GM12878 (cell line): Measurements from ENCODE around the gene KRTAP3-3. TPM values are rescaled to one million over a fixed set of nuclear protein-coding genes. Genes with fewer than 3 reads are reported as not detected.

Experiments used
- ATAC-seq: fragments of 200-7000 bp; cut with Tn5 transposase; 3 replicates; pipeline ENCODE4 v1.9.1; 2020; ENCODE audit warnings: mild to moderate bottlenecking, moderate library complexity
- BruUV-seq: library from RNA; stranded (reverse); fragments of 400-500 nt; replicated peaks from 2 replicates; lab custom pipeline; 2021; lab: Mats Ljungman, UMichigan
- CTCF ChIA-PET: fragments of 300-600 bp; sonication (Branson Sonifier 250); formaldehyde crosslinking; extraction: SDS; loops from one replicate; lab custom pipeline; 2021; ENCODE audit warnings: inconsistent platforms; lab: Yijun Ruan, JAX
- POLR2A ChIA-PET: fragments of 350-600 bp; formaldehyde crosslinking; extraction: SDS; loops from one replicate; lab custom pipeline; 2021; ENCODE audit warnings: inconsistent platforms; lab: Charles Lee
- RAD21 ChIA-PET: fragments of 300-600 bp; sonication (Branson Sonifier 250); formaldehyde crosslinking; loops from one replicate; lab custom pipeline; 2023; ENCODE audit warnings: antibody characterized with exemption; ENCODE audit not compliant: unreplicated experiment; lab: Charles Lee
- SMC1A ChIA-PET: fragments of 300-600 bp; sonication (Branson Sonifier 250); formaldehyde crosslinking; loops from one replicate; lab custom pipeline; 2023; ENCODE audit not compliant: unreplicated experiment, uncharacterized antibody; lab: Charles Lee
- DNase-seq: peaks from one replicate; pipeline ENCODE4 v3.0.0-alpha.2; 2011; ENCODE audit warnings: low read depth, low spot score
- FAIRE-seq: peaks from 3 replicates; lab custom pipeline; 2011; peaks lifted over from hg19 to GRCh38; lab: Jason Lieb, UNC
- H2AFZ ChIP-seq: 2 replicates; pipeline ENCODE4 v1.6.0; 2011; ENCODE audit warnings: low read depth, low read length, control low read depth; ENCODE audit not compliant: control insufficient read depth
- H3K27ac ChIP-seq: 2 replicates; pipeline ENCODE4 v1.5.1; 2011; ENCODE audit warnings: control low read depth; ENCODE audit not compliant: control insufficient read depth, insufficient read depth
- H3K27me3 ChIP-seq, 2 experiments: replicated peaks in 1 of 2; 2 replicates each; pipeline versions ENCODE4 v1.6.0 to v1.6.1; 2011; ENCODE audit warnings: low read length in 1 of 2; ENCODE audit not compliant: control insufficient read depth in 2 of 2, insufficient read depth in 2 of 2
- H3K36me3 ChIP-seq, 2 experiments: 2 replicates each; pipeline ENCODE4 v1.5.1; 2011; ENCODE audit warnings: low read length in 1 of 2; ENCODE audit not compliant: control insufficient read depth in 2 of 2, insufficient read depth in 2 of 2
- H3K4me1 ChIP-seq: 2 replicates; pipeline ENCODE4 v1.6.1; 2011; ENCODE audit warnings: mild to moderate bottlenecking, low read length, moderate library complexity, mixed read lengths; ENCODE audit not compliant: control insufficient read depth, insufficient read depth
- H3K4me2 ChIP-seq: 2 replicates; pipeline ENCODE4 v1.6.0; 2011; ENCODE audit warnings: control low read depth; ENCODE audit not compliant: control insufficient read depth, insufficient read depth
- H3K4me3 ChIP-seq: fragments of 200-600 bp; sonication (generic); 2 replicates; pipeline ENCODE4 v1.5.1; 2016
- H3K79me2 ChIP-seq: 2 replicates; pipeline ENCODE4 v1.6.0; 2011; ENCODE audit warnings: low read length; ENCODE audit not compliant: control insufficient read depth, insufficient read depth
- H3K9ac ChIP-seq: 2 replicates; pipeline ENCODE4 v1.8.0; 2011; ENCODE audit warnings: low read length, control low read depth, mixed read lengths; ENCODE audit not compliant: control insufficient read depth, insufficient read depth
- H3K9me3 ChIP-seq: replicated peaks from 3 replicates; pipeline ENCODE4 v1.5.1; 2011; ENCODE audit warnings: mild to moderate bottlenecking, low read length; ENCODE audit not compliant: control insufficient read depth, insufficient read depth
- H4K20me1 ChIP-seq: 2 replicates; pipeline ENCODE4 v1.6.0; 2011; ENCODE audit not compliant: control insufficient read depth, insufficient read depth
- ATF7 ChIP-seq: fragments of 450-650 bp; IDR thresholded peaks from 2 replicates; pipeline ENCODE4 v1.6.1; 2016; ENCODE audit warnings: low read depth, mild to moderate bottlenecking
- BMI1 ChIP-seq: fragments of 450-650 bp; IDR thresholded peaks from 2 replicates; pipeline ENCODE4 v1.6.1; 2016; ENCODE audit warnings: mild to moderate bottlenecking, moderate library complexity, borderline replicate concordance
- CHD1 ChIP-seq: IDR thresholded peaks from 2 replicates; pipeline ENCODE4 v1.6.1; 2012; ENCODE audit warnings: low read depth, low read length, improper control_type of control experiment
- FOXM1 ChIP-seq: IDR thresholded peaks from 2 replicates; pipeline ENCODE4 v1.6.1; 2012; ENCODE audit warnings: low read depth, mild to moderate bottlenecking, inconsistent platforms, low read length, moderate library complexity
- MEF2B ChIP-seq: fragments of 450-650 bp; IDR thresholded peaks from 2 replicates; pipeline ENCODE4 v1.6.1; 2018; ENCODE audit warnings: mild to moderate bottlenecking, moderate library complexity; ENCODE audit not compliant: partially characterized antibody, poor library complexity, severe bottlenecking
- MTA2 ChIP-seq: fragments of 450-650 bp; IDR thresholded peaks from 2 replicates; pipeline ENCODE4 v1.6.1; 2016; ENCODE audit warnings: low read depth, mild to moderate bottlenecking, moderate library complexity
- MTA3 ChIP-seq: IDR thresholded peaks from 2 replicates; pipeline ENCODE4 v1.6.1; 2012; ENCODE audit warnings: low read length, inconsistent platforms, borderline replicate concordance
- MYB ChIP-seq: fragments of 150-350 bp; IDR thresholded peaks from 2 replicates; pipeline ENCODE4 v1.6.1; 2014; ENCODE audit warnings: mild to moderate bottlenecking, low read depth, low read length, borderline replicate concordance
- NFXL1 ChIP-seq: fragments of 450-650 bp; IDR thresholded peaks from 2 replicates; pipeline ENCODE4 v1.6.1; 2017; ENCODE audit warnings: antibody characterized with exemption, mild to moderate bottlenecking, borderline replicate concordance
- RAD51 ChIP-seq: fragments of 450-650 bp; IDR thresholded peaks from 2 replicates; pipeline ENCODE4 v1.6.1; 2016; ENCODE audit warnings: moderate library complexity, mild to moderate bottlenecking, inconsistent platforms
- RUNX3 ChIP-seq: IDR thresholded peaks from 2 replicates; pipeline ENCODE4 v1.6.1; 2012; ENCODE audit warnings: low read length, inconsistent platforms
- SIN3A ChIP-seq: IDR thresholded peaks from 2 replicates; pipeline ENCODE4 v1.6.1; 2012; ENCODE audit warnings: low read depth, low read length, improper control_type of control experiment
- YY1 ChIP-seq: IDR thresholded peaks from 2 replicates; pipeline ENCODE4 v1.6.1; 2011; ENCODE audit warnings: low read depth, mild to moderate bottlenecking, low read length
- ZNF217 ChIP-seq: fragments of 450-650 bp; IDR thresholded peaks from 2 replicates; pipeline ENCODE4 v1.6.1; 2017; ENCODE audit warnings: antibody characterized with exemption, mild to moderate bottlenecking
- WGBS: methylation state at CpG from one replicate; pipeline ENCODE4 v1.1.6; 2016; ENCODE audit warnings: low lambda C conversion rate; ENCODE audit not compliant: insufficient replicate concordance, insufficient coverage; ENCODE audit errors: missing lambda C conversion rate; 5-methylcytosine and 5-hydroxymethylcytosine counted together
- in situ Hi-C: fragments of 300-500 bp; cut with MboI; formaldehyde crosslinking; loops from 9 replicates; pipeline ENCODE4 v1.14.3; 2018; ENCODE audit warnings: mixed read lengths
- intact Hi-C: fragments of 100-400 bp; cut with micrococcal nuclease; formaldehyde crosslinking; loops from one replicate; pipeline ENCODE4 v1.14.2; 2022; ENCODE audit not compliant: unreplicated experiment
- polyA plus RNA-seq, 11 experiments: library from polyadenylated mRNA; depleted of rRNA in 4 of 11; unstranded in 6 of 11; stranded (reverse) in 5 of 11; fragments of >200 nt; fragmentation: Nextera tagmentation in 4 of 11; fragmentation: Illumina TruSeq in 1 of 11; extraction: Ambion mirVana in 4 of 11; extraction: Trizol in 1 of 11; gene quantifications; 1 replicate in 1 of 11; 2 replicates in 10 of 11; pipeline versions ENCODE4 v1.2.1 to v1.2.3, GENCODE V29; 2011 to 2016; ENCODE audit warnings: inconsistent platforms in 2 of 11, missing spikeins in 2 of 11, low read depth in 1 of 11
- total RNA-seq, 4 experiments: library from RNA; depleted of rRNA in 3 of 4; stranded (reverse); fragments of >200 nt in 3 of 4; fragmentation: Illumina TruSeq in 1 of 4; extraction: Trizol in 1 of 4; gene quantifications; 2 replicates each; pipeline versions ENCODE4 v1.2.1 to v1.2.3, GENCODE V29; 2013 to 2021
- TF ChIP-seq, protein P1 (sequence below): fragments of 450-650 bp; IDR thresholded peaks from 2 replicates; pipeline ENCODE4 v1.6.1; 2017; ENCODE audit warnings: borderline replicate concordance
- TF ChIP-seq, protein P2 (sequence below): IDR thresholded peaks from 2 replicates; pipeline ENCODE4 v1.6.1; 2011; ENCODE audit warnings: borderline replicate concordance, low read depth, mild to moderate bottlenecking, moderate library complexity, mixed read lengths, low read length; ENCODE audit not compliant: insufficient read depth; ENCODE audit errors: extremely low read length
- TF ChIP-seq, protein P3 (sequence below): fragments of 450-650 bp; IDR thresholded peaks from 2 replicates; pipeline ENCODE4 v1.6.1; 2016; ENCODE audit warnings: mild to moderate bottlenecking
- TF ChIP-seq, protein P4 (sequence below): fragments of 450-650 bp; conservative IDR thresholded peaks from 2 replicates; pipeline ENCODE4 v1.6.1; 2017; ENCODE audit warnings: mild to moderate bottlenecking, moderate library complexity

Gene KRTAP3-3
- total and polyA plus RNA-seq, 10 of the 15 experiments (the other 5 are each of a cell fraction or from before 2014, with no cell fraction given), result not detected

DNA sequence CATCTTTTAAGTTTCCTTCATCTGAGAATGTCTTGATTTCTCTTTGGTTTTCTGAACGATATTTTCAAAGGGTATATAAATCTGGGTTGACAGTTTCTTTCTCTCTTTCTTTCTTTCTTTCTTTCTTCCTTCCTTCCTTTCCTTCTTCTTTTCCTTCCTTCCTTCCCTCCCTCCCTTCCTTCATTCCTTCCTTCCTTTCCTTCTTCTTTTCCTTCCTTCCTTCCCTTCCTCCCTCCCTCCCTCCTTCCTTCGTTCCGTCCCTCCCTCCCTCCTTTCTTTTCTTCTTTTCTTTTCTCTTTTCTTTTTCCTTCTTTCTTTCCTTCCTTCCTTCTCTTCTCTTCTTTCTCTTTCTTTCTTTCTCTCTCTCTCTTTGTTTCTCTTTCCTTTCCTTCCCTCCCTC is 19.6 kb downstream of the KRTAP3-3 start:
- ChIA-PET SMC1A (no interaction called here), RAD21 (no interaction called here), CTCF (no interaction called here), POLR2A (no interaction called here)
- peaks cover 0 to 1% of the 10 kb centered on the region in 2 experiments; a peak in 1 of 4 replicates for H3K27me3 ChIP-seq
- in situ Hi-C loops (no loop called here), intact Hi-C loops (no loop called here)
- ATAC-seq (no peak), FAIRE-seq (no peak), DNase-seq (no peak)
- WGBS, result 15% methylated on average over 3 of the region's 3 CpGs
- no peak overlapping the region for H2AFZ ChIP-seq
- no peaks in the 10 kb centered on the region for H3K9me3 ChIP-seq
- no peaks in the 10 kb centered on the region for H3K36me3 ChIP-seq
- no peaks in the 10 kb centered on the region for H4K20me1 ChIP-seq
- no TSS peak for BruUV-seq
- TF ChIP-seq MEF2B (no peak), ATF7 (no peak), NFXL1 (no peak), MTA3 (no peak), YY1 (no peak), RUNX3 (no peak), ZNF217 (no peak), MTA2 (no peak), MYB (no peak), RAD51 (no peak), FOXM1 (no peak), CHD1 (no peak), SIN3A (no peak), BMI1 (no peak)
- TF ChIP-seq, protein P1, sequence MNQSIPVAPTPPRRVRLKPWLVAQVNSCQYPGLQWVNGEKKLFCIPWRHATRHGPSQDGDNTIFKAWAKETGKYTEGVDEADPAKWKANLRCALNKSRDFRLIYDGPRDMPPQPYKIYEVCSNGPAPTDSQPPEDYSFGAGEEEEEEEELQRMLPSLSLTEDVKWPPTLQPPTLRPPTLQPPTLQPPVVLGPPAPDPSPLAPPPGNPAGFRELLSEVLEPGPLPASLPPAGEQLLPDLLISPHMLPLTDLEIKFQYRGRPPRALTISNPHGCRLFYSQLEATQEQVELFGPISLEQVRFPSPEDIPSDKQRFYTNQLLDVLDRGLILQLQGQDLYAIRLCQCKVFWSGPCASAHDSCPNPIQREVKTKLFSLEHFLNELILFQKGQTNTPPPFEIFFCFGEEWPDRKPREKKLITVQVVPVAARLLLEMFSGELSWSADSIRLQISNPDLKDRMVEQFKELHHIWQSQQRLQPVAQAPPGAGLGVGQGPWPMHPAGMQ, result no peak
- TF ChIP-seq, protein P2, sequence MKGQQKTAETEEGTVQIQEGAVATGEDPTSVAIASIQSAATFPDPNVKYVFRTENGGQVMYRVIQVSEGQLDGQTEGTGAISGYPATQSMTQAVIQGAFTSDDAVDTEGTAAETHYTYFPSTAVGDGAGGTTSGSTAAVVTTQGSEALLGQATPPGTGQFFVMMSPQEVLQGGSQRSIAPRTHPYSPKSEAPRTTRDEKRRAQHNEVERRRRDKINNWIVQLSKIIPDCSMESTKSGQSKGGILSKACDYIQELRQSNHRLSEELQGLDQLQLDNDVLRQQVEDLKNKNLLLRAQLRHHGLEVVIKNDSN, result no peak
- TF ChIP-seq, protein P3, sequence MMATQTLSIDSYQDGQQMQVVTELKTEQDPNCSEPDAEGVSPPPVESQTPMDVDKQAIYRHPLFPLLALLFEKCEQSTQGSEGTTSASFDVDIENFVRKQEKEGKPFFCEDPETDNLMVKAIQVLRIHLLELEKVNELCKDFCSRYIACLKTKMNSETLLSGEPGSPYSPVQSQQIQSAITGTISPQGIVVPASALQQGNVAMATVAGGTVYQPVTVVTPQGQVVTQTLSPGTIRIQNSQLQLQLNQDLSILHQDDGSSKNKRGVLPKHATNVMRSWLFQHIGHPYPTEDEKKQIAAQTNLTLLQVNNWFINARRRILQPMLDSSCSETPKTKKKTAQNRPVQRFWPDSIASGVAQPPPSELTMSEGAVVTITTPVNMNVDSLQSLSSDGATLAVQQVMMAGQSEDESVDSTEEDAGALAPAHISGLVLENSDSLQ, result no peak
- TF ChIP-seq, protein P4, sequence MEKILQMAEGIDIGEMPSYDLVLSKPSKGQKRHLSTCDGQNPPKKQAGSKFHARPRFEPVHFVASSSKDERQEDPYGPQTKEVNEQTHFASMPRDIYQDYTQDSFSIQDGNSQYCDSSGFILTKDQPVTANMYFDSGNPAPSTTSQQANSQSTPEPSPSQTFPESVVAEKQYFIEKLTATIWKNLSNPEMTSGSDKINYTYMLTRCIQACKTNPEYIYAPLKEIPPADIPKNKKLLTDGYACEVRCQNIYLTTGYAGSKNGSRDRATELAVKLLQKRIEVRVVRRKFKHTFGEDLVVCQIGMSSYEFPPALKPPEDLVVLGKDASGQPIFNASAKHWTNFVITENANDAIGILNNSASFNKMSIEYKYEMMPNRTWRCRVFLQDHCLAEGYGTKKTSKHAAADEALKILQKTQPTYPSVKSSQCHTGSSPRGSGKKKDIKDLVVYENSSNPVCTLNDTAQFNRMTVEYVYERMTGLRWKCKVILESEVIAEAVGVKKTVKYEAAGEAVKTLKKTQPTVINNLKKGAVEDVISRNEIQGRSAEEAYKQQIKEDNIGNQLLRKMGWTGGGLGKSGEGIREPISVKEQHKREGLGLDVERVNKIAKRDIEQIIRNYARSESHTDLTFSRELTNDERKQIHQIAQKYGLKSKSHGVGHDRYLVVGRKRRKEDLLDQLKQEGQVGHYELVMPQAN, result no peak
- H3K4me3 ChIP-seq, result no peak overlapping the region
- no peak overlapping the region for H3K9ac ChIP-seq
- no peaks in the 10 kb centered on the region for H3K4me1 ChIP-seq
- H3K79me2 ChIP-seq, result no peaks in the 10 kb centered on the region
- no peak overlapping the region for H3K4me2 ChIP-seq
- H3K27ac ChIP-seq, result no peak overlapping the region
